ENCODE results near the gene HABP2. TPM values are rescaled to one million over a fixed set of nuclear protein-coding genes. Genes with fewer than 3 reads are reported as not detected.

The HABP2 gene
- total RNA-seq, 1 experiment from 2014 or later = 0.09 TPM

GRCh38 chr10:113562704-113563103, 9.9 kb downstream of the HABP2 start (continued):
- TF ChIP-seq E2F1 (CRISPR knock-in tag; IDR thresholded peaks at IDR 0.05) = no peak
- no peak for TF ChIP-seq USF2 (CRISPR knock-in tag; IDR thresholded peaks at IDR 0.05)
- no peak for TF ChIP-seq RELA (CRISPR knock-in tag; IDR thresholded peaks at IDR 0.05; ENCODE audit: borderline replicate concordance)
- TF ChIP-seq PRDM15 (CRISPR knock-in tag; IDR thresholded peaks at IDR 0.05) = no peak

GRCh38 chr10:113563306-113564088, 10.6 kb downstream of the HABP2 start:
- Mint-ChIP-seq H3K4me1 (peaks cover 48% of the 10 kb centered on the region), H3K9me3 (no peaks in the 10 kb centered on the region), H3K36me3 (no peaks in the 10 kb centered on the region), H3K27ac (no peak overlapping the region), H3K27me3 (ENCODE audit: low read depth) (peaks cover 66% of the 10 kb centered on the region), H3K4me3 (peak overlapping the region; percentile 57)
- peak; percentile 91 for TF ChIP-seq CTCF (IDR thresholded peaks at IDR 0.05)
- TF ChIP-seq NR2C2 (CRISPR knock-in tag; IDR thresholded peaks at IDR 0.05) = no peak
- TF ChIP-seq CREM (CRISPR knock-in tag; IDR thresholded peaks at IDR 0.05) = 0 out of 2 replicates have a peak, but pooled peaks have one; percentile 31
- ChIA-PET CTCF (interaction anchor here (0.6 to 3.7 kb wide), 36 partner anchors 8 to 1091 kb away, joined by 3 to 18 read pairs (median 4); no protein-coding TSS in a partner anchor), POLR2A (interaction anchor here (0.7 kb wide), 1 partner anchor 9 kb away, joined by 3 read pairs; no protein-coding TSS in a partner anchor)
- DNase-seq (ENCODE audit: low spot score) (peak; percentile 87), ATAC-seq (peak; percentile 91)

- Mint-ChIP-seq H3K27ac (no peak overlapping the region), H3K4me3 (no peak overlapping the region), H3K9me3 (no peaks in the 10 kb centered on the region), H3K4me1 (peaks cover 34% of the 10 kb centered on the region), H3K27me3 (ENCODE audit: low read depth) (peaks cover 48% of the 10 kb centered on the region), H3K36me3 (no peaks in the 10 kb centered on the region)
- ATAC-seq (peak; percentile 54), DNase-seq (ENCODE audit: low spot score) (no peak)
- CTCF ChIA-PET = interaction anchor here (0.6 to 3.7 kb wide), 2 partner anchors 44 to 1502 kb away, joined by 3 to 18 read pairs; no protein-coding TSS in a partner anchor
- POLR2A ChIA-PET = no interaction called here
- TF ChIP-seq CBFB (CRISPR knock-in tag; IDR thresholded peaks at IDR 0.05; ENCODE audit: low read depth) (no peak), AFF4 (CRISPR knock-in tag; IDR thresholded peaks at IDR 0.05; ENCODE audit: borderline replicate concordance) (no peak), ZNF512 (CRISPR knock-in tag; IDR thresholded peaks at IDR 0.05; ENCODE audit: borderline replicate concordance) (no peak), ZNF425 (CRISPR knock-in tag; conservative IDR thresholded peaks at IDR 0.05) (no peak), ZNF263 (CRISPR knock-in tag; IDR thresholded peaks at IDR 0.05; ENCODE audit: low read depth) (no peak), CREM (CRISPR knock-in tag; IDR thresholded peaks at IDR 0.05) (no peak), RELA (CRISPR knock-in tag; IDR thresholded peaks at IDR 0.05; ENCODE audit: borderline replicate concordance) (no peak), OVOL2 (CRISPR knock-in tag; IDR thresholded peaks at IDR 0.05; ENCODE audit: borderline replicate concordance) (no peak), ETV6 (CRISPR knock-in tag; IDR thresholded peaks at IDR 0.05) (no peak), ZNF396 (CRISPR knock-in tag; IDR thresholded peaks at IDR 0.05; ENCODE audit: borderline replicate concordance) (no peak)
These were observed 12.5 kb downstream of the HABP2 start for GRCh38 chr10:113565364-113565763.

Data from WTC11 (cell line).